ENCODE data around the gene ANAPC1.
"Not testable (repeated sequence)": the region's sequence is repeated elsewhere in the genome, so short reads cannot be mapped to it uniquely, and the experiment has no call there.

The ANAPC1 gene

DNA sequence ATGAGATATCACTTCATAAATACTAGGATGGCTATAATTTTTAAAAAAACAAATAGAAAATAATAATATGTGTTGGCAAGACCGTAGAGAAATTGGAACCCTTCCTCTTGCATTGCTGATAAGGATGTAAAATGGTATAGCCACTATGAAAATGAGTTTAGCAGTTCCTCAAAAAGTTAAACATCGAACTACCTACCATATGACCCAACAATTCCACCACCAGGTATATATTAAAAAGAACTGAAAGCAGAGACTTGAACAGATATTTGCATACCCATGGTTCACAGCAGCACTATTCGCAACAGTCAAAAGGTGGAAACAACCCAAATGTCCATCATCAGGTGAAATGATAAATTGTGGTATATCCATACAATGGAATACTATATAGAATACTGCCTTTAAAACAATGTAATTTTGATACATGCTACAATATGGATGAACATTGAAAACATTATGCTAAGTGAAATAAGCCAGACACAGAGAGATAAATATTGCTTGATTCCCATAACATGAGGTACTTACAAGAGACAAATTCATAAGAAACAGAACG lies 55.7 kb downstream of the ANAPC1 start:
- H3K27me3 ChIP-seq (ENCODE audit: insufficient read depth, low read length, poor library complexity, severe bottlenecking); H3K79me2 ChIP-seq (ENCODE audit: insufficient read depth, low read length); H3K4me2 ChIP-seq (ENCODE audit: low read depth, low read length, poor library complexity, severe bottlenecking); H3K9me2 ChIP-seq (replicated peaks; ENCODE audit: low read depth, low read length); H4K20me1 ChIP-seq (ENCODE audit: insufficient read depth, low read length, poor library complexity, severe bottlenecking); H3K4me1 ChIP-seq (ENCODE audit: insufficient read depth, low read length, poor library complexity, severe bottlenecking); H3F3A ChIP-seq (ENCODE audit: low read depth); H3K4me3 ChIP-seq (ENCODE audit: low read length, poor library complexity, severe bottlenecking); H2AFZ ChIP-seq (ENCODE audit: low read length); H3K9ac ChIP-seq (ENCODE audit: low read depth, low read length, poor library complexity, severe bottlenecking); H3K9me3 ChIP-seq (ENCODE audit: insufficient read depth, low read depth, low read length): not testable (repeated sequence)
- H3K36me3 ChIP-seq (ENCODE audit: insufficient read depth, low read length) = peaks cover 20% of the 10 kb centered on the region; the same call in 1 of the 2 replicates

DNA sequence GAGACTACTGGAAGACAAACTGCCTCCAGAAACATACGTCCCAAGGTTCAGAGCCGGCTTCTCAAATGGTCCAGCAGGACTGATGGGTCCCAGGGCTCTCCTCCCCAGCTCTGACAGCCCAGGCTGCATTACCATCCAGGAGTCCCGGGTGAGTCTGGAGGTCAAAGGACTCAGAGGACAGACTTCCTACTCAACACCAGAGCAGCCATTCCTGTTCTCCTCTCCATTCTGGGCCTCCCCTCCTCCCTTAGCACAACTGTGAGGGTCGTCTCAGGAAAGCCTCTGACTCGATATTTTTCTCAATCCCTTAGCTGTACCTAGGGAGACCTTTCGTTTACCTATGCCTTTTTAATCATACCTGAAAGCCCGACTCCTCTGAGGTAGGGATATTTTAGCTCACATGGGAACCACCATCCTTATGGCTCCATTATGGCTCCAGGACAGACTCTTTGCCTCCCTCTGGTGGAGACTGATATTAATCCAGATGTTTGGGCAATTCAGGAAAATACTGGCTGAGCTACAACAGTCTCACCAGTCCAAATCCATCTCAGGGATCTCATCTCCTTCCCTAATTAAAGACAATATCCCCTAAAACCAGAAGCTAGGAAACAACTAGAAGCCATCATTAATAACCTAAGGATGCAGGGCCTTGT lies 70.9 kb downstream of the ANAPC1 start:
- H3K4me2 ChIP-seq (ENCODE audit: low read depth, low read length, poor library complexity, severe bottlenecking); H3K9me3 ChIP-seq (ENCODE audit: insufficient read depth, low read depth, low read length); H3K79me2 ChIP-seq (ENCODE audit: insufficient read depth, low read length); H3K4me1 ChIP-seq (ENCODE audit: insufficient read depth, low read length, poor library complexity, severe bottlenecking); H4K20me1 ChIP-seq (ENCODE audit: insufficient read depth, low read length, poor library complexity, severe bottlenecking); H3K9ac ChIP-seq (ENCODE audit: low read depth, low read length, poor library complexity, severe bottlenecking); H3F3A ChIP-seq (ENCODE audit: low read depth); H3K9me2 ChIP-seq (replicated peaks; ENCODE audit: low read depth, low read length); H3K4me3 ChIP-seq (ENCODE audit: low read length, poor library complexity, severe bottlenecking); H3K36me3 ChIP-seq (ENCODE audit: insufficient read depth, low read length); H2AFZ ChIP-seq (ENCODE audit: low read length); H3K27me3 ChIP-seq (ENCODE audit: insufficient read depth, low read length, poor library complexity, severe bottlenecking): not testable (repeated sequence)

DNA sequence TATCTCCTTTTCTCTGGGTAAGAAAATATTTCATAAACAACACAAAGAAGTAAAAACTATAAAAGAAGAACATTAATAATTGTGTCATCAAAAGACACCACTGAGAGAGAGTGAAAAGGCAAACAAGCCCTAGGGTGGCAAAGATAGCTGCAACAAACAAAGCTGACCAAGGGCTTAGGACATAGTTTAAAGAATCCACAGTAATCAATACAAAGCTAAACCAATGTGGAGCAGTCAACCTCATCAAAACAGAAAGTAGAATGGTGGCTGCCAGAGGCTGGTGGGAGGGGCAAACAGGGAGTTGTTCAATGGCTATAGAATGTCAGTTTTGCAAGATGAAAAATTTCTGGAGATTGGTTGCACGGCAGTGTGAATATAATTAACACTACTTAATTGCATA lies 93.4 kb downstream of the ANAPC1 start:
- H3K4me3 ChIP-seq (ENCODE audit: low read length, poor library complexity, severe bottlenecking); H4K20me1 ChIP-seq (ENCODE audit: insufficient read depth, low read length, poor library complexity, severe bottlenecking); H3F3A ChIP-seq (ENCODE audit: low read depth); H3K9me3 ChIP-seq (ENCODE audit: insufficient read depth, low read depth, low read length); H2AFZ ChIP-seq (ENCODE audit: low read length); H3K9me2 ChIP-seq (replicated peaks; ENCODE audit: low read depth, low read length); H3K9ac ChIP-seq (ENCODE audit: low read depth, low read length, poor library complexity, severe bottlenecking); H3K36me3 ChIP-seq (ENCODE audit: insufficient read depth, low read length); H3K4me1 ChIP-seq (ENCODE audit: insufficient read depth, low read length, poor library complexity, severe bottlenecking); H3K79me2 ChIP-seq (ENCODE audit: insufficient read depth, low read length); H3K27me3 ChIP-seq (ENCODE audit: insufficient read depth, low read length, poor library complexity, severe bottlenecking); H3K4me2 ChIP-seq (ENCODE audit: low read depth, low read length, poor library complexity, severe bottlenecking): not testable (repeated sequence)

DNA sequence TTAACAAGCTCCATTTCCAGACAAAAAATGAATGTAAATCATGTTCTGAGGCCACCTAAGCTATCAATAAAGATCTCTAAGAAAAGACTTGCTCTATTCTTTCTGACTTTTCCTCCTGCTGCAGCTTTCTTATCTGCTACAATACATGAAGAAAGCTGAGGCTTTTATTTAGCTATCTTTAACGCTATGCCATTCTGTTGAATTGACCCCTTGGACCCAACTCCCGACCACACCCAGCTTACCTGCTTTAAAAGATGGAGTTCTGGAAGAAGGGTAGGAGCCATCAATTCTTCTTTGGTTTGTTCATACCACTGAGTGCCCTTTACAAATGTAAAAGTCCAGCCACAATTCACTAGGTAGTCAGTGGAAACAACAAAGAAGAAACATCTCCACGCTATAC lies 99.9 kb downstream of the ANAPC1 start:
- not testable (repeated sequence) for H3K27me3 ChIP-seq (ENCODE audit: insufficient read depth, low read length, poor library complexity, severe bottlenecking); H3K9me3 ChIP-seq (ENCODE audit: insufficient read depth, low read depth, low read length); H3K9me2 ChIP-seq (replicated peaks; ENCODE audit: low read depth, low read length); H3K4me2 ChIP-seq (ENCODE audit: low read depth, low read length, poor library complexity, severe bottlenecking); H4K20me1 ChIP-seq (ENCODE audit: insufficient read depth, low read length, poor library complexity, severe bottlenecking); H3K4me3 ChIP-seq (ENCODE audit: low read length, poor library complexity, severe bottlenecking); H3K4me1 ChIP-seq (ENCODE audit: insufficient read depth, low read length, poor library complexity, severe bottlenecking); H3K9ac ChIP-seq (ENCODE audit: low read depth, low read length, poor library complexity, severe bottlenecking); H3K36me3 ChIP-seq (ENCODE audit: insufficient read depth, low read length); H3K79me2 ChIP-seq (ENCODE audit: insufficient read depth, low read length); H3F3A ChIP-seq (ENCODE audit: low read depth); H2AFZ ChIP-seq (ENCODE audit: low read length)

DNA sequence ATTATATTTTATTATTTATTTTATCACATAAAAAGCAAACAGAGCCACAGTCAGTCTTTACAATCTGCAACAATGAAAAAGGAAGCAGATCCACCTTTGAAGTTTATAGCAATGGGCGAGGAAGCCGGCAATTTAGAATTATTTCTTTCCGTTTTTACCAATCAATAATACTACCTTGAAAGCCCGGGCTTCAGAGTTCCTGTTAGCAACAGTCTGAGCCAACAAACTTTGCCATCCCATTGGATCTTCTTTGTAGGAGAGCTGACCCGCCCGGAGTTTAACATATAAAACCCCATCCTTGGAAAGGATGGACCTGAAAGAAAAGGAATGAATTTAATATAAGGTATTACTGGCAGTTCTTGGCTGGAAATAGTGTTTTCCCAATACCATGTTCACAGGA lies 101.8 kb downstream of the ANAPC1 start:
- not testable (repeated sequence) for H3K9ac ChIP-seq (ENCODE audit: low read depth, low read length, poor library complexity, severe bottlenecking); H3K4me3 ChIP-seq (ENCODE audit: low read length, poor library complexity, severe bottlenecking); H3K4me1 ChIP-seq (ENCODE audit: insufficient read depth, low read length, poor library complexity, severe bottlenecking); H3F3A ChIP-seq (ENCODE audit: low read depth); H3K9me3 ChIP-seq (ENCODE audit: insufficient read depth, low read depth, low read length); H3K36me3 ChIP-seq (ENCODE audit: insufficient read depth, low read length); H3K9me2 ChIP-seq (replicated peaks; ENCODE audit: low read depth, low read length); H4K20me1 ChIP-seq (ENCODE audit: insufficient read depth, low read length, poor library complexity, severe bottlenecking); H2AFZ ChIP-seq (ENCODE audit: low read length); H3K79me2 ChIP-seq (ENCODE audit: insufficient read depth, low read length); H3K4me2 ChIP-seq (ENCODE audit: low read depth, low read length, poor library complexity, severe bottlenecking); H3K27me3 ChIP-seq (ENCODE audit: insufficient read depth, low read length, poor library complexity, severe bottlenecking)

DNA sequence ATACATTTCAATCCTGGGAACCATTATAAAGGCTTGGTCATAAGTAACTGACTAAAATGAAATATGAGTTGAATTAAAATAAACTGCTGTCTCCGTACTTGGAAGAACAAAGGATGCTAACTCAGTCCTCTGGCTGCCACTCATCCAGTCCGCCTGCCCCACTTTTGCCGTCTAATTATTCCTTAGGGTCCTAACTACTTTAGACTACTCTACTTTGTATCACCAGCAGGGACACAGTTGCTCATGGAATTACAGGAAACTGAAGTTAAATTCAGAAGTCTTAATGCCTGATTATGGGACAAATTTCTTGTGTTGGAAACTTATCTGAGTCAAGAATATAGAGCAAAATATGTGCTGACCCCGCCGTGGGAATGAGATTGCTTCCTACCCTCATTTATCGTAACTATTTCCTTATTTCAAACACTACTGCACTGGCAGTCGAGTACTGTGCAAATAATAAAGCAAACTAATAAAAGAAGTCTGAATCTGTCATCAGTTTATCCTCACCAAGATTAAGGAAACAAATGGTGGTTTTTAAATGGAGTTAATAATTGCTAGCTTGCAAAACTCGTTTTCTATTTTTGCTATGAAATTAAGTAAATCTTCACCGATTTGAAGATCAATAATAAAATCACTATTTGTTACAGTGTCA lies 102.4 kb downstream of the ANAPC1 start:
- not testable (repeated sequence) for H3K4me2 ChIP-seq (ENCODE audit: low read depth, low read length, poor library complexity, severe bottlenecking); H3K9ac ChIP-seq (ENCODE audit: low read depth, low read length, poor library complexity, severe bottlenecking); H3K9me2 ChIP-seq (replicated peaks; ENCODE audit: low read depth, low read length); H4K20me1 ChIP-seq (ENCODE audit: insufficient read depth, low read length, poor library complexity, severe bottlenecking); H3K36me3 ChIP-seq (ENCODE audit: insufficient read depth, low read length); H2AFZ ChIP-seq (ENCODE audit: low read length); H3K79me2 ChIP-seq (ENCODE audit: insufficient read depth, low read length); H3F3A ChIP-seq (ENCODE audit: low read depth); H3K4me1 ChIP-seq (ENCODE audit: insufficient read depth, low read length, poor library complexity, severe bottlenecking); H3K4me3 ChIP-seq (ENCODE audit: low read length, poor library complexity, severe bottlenecking); H3K9me3 ChIP-seq (ENCODE audit: insufficient read depth, low read depth, low read length); H3K27me3 ChIP-seq (ENCODE audit: insufficient read depth, low read length, poor library complexity, severe bottlenecking)

DNA sequence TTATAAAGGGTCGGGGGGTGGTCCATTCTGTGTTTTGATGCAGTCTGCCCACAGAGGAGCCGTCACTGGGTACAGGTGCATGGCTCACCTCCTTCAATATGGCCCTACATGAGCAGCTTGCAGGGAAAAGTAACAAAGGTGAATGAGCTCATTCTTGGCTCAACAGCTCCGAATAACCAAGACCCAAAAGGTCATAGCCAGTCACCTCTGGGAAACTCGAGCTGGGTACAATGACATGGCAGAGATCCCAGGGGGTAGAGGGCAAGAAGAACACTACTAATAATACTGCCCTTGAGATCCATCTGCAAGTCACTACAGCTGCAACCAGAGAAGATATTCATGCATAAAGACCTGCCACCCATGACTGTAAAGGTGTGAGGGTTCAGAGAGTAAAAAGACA lies 106.8 kb downstream of the ANAPC1 start:
- H4K20me1 ChIP-seq (ENCODE audit: insufficient read depth, low read length, poor library complexity, severe bottlenecking); H3K36me3 ChIP-seq (ENCODE audit: insufficient read depth, low read length); H3K4me3 ChIP-seq (ENCODE audit: low read length, poor library complexity, severe bottlenecking); H3K79me2 ChIP-seq (ENCODE audit: insufficient read depth, low read length); H2AFZ ChIP-seq (ENCODE audit: low read length); H3K9ac ChIP-seq (ENCODE audit: low read depth, low read length, poor library complexity, severe bottlenecking); H3K27me3 ChIP-seq (ENCODE audit: insufficient read depth, low read length, poor library complexity, severe bottlenecking); H3K4me2 ChIP-seq (ENCODE audit: low read depth, low read length, poor library complexity, severe bottlenecking); H3K4me1 ChIP-seq (ENCODE audit: insufficient read depth, low read length, poor library complexity, severe bottlenecking); H3K9me2 ChIP-seq (replicated peaks; ENCODE audit: low read depth, low read length); H3K9me3 ChIP-seq (ENCODE audit: insufficient read depth, low read depth, low read length); H3F3A ChIP-seq (ENCODE audit: low read depth): not testable (repeated sequence)
